RWPE1 (cell line): ENCODE results near the gene TM4SF20.

Experiments used
- CTCF ChIA-PET: fragments of 350-600 bp; sonication (Branson Sonifier 250); formaldehyde crosslinking; extraction: SDS; loops from one replicate; lab custom pipeline; 2021; lab: Yijun Ruan, JAX
- POLR2A ChIA-PET: fragments of 400-600 bp; formaldehyde crosslinking; extraction: SDS; loops from one replicate; lab custom pipeline; 2020; ENCODE audit warnings: antibody characterized with exemption; ENCODE audit not compliant: low non-redundant PET; lab: Yijun Ruan, JAX
- DNase-seq: peaks from one replicate; pipeline ENCODE4 v3.0.0; 2012; ENCODE audit warnings: low spot score
- H3K27ac ChIP-seq: fragments of 450-650 bp; 2 replicates; pipeline ENCODE4 v1.5.1; 2017
- TF ChIP-seq, protein P1 (sequence below): fragments of 450-650 bp; conservative IDR thresholded peaks from 2 replicates; pipeline ENCODE4 v1.5.1; 2017; ENCODE audit warnings: low read depth, mild to moderate bottlenecking

Gene TM4SF20

DNA sequence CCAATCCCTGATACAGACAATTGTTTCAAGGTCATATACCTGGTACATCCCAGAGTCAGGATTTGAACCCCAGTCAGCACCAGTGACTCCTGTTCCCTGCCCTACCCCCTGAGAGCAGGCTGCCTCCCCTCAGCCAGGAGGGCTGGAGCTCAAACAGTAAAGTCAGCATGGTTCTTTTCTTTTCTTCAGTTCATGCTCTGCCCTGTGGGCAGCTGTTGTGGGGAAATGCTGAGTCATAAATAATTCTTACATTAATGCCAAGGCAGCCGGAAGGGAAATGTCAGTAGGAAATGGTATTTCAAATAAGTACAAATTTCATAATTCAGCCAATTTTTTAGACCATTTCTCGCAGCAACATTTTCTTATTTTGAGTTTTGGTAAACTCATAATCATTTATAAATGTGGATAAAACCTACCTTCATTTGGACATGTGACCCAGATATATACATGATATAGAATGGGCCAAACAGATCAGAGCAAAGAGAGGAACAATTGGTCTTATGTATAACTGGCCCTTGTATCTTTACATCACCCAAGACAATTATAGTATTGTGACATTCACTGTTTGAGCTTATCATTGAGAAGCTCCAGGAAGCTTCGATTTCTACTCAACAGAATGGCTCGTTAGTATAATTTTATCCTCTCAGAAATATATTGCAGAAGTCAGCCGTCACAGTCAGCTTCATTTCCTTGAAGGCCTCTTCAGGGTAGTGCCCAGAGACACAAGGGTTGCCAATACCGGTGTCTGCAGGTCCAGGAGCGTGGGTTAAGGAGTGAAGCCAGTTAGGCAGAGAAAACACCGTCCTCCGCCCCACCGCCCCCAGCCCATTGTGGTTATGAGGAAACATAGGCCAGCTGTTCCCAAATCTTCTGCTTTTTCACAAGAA lies 36.7 kb upstream of the TM4SF20 start:
- CTCF ChIA-PET, result interaction anchor here (0.6 kb wide), 1 partner anchor 376 kb away, joined by 4 read pairs; no protein-coding TSS in a partner anchor
- POLR2A ChIA-PET, result interaction anchor here (1.3 kb wide), 1 partner anchor 53 kb away, joined by 11 read pairs; no protein-coding TSS in a partner anchor

GRCh38 chr2:227414846-227415245 lies 35.7 kb upstream of the TM4SF20 start:
- POLR2A ChIA-PET, result interaction anchor here (1.3 kb wide), 1 partner anchor 54 kb away, joined by 11 read pairs; no protein-coding TSS in a partner anchor
- CTCF ChIA-PET, result interaction anchor here (0.7 kb wide), 1 partner anchor 39 kb away, joined by 3 read pairs; no protein-coding TSS in a partner anchor
- H3K27ac ChIP-seq, result peak overlapping the region; percentile 75
- DNase-seq, result peak; percentile 32
- TF ChIP-seq, protein P1, sequence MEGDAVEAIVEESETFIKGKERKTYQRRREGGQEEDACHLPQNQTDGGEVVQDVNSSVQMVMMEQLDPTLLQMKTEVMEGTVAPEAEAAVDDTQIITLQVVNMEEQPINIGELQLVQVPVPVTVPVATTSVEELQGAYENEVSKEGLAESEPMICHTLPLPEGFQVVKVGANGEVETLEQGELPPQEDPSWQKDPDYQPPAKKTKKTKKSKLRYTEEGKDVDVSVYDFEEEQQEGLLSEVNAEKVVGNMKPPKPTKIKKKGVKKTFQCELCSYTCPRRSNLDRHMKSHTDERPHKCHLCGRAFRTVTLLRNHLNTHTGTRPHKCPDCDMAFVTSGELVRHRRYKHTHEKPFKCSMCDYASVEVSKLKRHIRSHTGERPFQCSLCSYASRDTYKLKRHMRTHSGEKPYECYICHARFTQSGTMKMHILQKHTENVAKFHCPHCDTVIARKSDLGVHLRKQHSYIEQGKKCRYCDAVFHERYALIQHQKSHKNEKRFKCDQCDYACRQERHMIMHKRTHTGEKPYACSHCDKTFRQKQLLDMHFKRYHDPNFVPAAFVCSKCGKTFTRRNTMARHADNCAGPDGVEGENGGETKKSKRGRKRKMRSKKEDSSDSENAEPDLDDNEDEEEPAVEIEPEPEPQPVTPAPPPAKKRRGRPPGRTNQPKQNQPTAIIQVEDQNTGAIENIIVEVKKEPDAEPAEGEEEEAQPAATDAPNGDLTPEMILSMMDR, result no peak

More for the DNA sequence above, 36.7 kb upstream of the TM4SF20 start:
- peak; percentile 74 for DNase-seq
- TF ChIP-seq, protein P1, result no peak
- peak overlapping the region; percentile 75 for H3K27ac ChIP-seq

- CTCF ChIA-PET, result interaction anchor here (0.6 kb wide), 1 partner anchor 12 kb away, joined by 3 read pairs; no protein-coding TSS in a partner anchor
- TF ChIP-seq, protein P1, result no peak
- POLR2A ChIA-PET, result no interaction called here
Measured at GRCh38 chr2:227413371-227413770, 34.3 kb upstream of the TM4SF20 start.

GRCh38 chr2:227412877-227413276 lies 33.8 kb upstream of the TM4SF20 start:
- DNase-seq, result no peak
- POLR2A ChIA-PET, result no interaction called here
- TF ChIP-seq, protein P1, result no peak
- CTCF ChIA-PET, result interaction anchor here (0.6 kb wide), 1 partner anchor 13 kb away, joined by 3 read pairs; no protein-coding TSS in a partner anchor
- H3K27ac ChIP-seq, result no peak overlapping the region

More at GRCh38 chr2:227413371-227413770, 34.3 kb upstream of the TM4SF20 start:
- no peak for DNase-seq
- H3K27ac ChIP-seq, result no peak overlapping the region

DNA sequence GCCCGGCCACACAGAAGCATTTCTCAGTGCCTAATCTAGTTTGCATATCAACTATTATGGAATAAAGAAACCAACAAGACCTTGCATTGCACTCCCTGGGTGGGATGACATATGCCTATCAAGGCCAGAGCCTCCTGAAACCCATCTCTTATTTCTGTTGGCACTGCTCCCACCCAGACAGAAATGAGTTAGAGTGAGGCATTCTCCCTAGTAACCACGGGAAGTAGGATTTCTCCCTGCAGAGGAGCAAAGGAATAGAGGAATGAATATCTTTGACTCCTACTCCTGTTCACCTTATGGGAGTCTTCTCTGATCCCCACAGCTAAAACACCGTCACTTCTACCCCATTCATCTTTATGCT lies 32.9 kb upstream of the TM4SF20 start:
- POLR2A ChIA-PET, result no interaction called here
- CTCF ChIA-PET, result no interaction called here
- H3K27ac ChIP-seq, result peak overlapping the region; percentile 70
- no peak for DNase-seq
- TF ChIP-seq, protein P1, result no peak

- peak overlapping the region; percentile 70 for H3K27ac ChIP-seq
- POLR2A ChIA-PET, result no interaction called here
- CTCF ChIA-PET, result interaction anchor here (0.6 to 1.4 kb wide), 2 partner anchors 10 to 69 kb away, joined by 3 to 4 read pairs; no protein-coding TSS in a partner anchor
- TF ChIP-seq, protein P1, result no peak
- DNase-seq, result peak; percentile 63
Measured at GRCh38 chr2:227411320-227411989, 32.3 kb upstream of the TM4SF20 start.
